Measurements from ENCODE around the gene VOPP1.
"Not testable (repeated sequence)": the region's sequence is repeated elsewhere in the genome, so short reads cannot be mapped to it uniquely, and the experiment has no call there.

VOPP1 gene

GRCh38 chr7:55527307-55527706 is 45.0 kb downstream of the VOPP1 start:
- DNase-seq: no peak

- no peak for DNase-seq
Measured at GRCh38 chr7:55526770-55527169, 45.5 kb downstream of the VOPP1 start.

DNA sequence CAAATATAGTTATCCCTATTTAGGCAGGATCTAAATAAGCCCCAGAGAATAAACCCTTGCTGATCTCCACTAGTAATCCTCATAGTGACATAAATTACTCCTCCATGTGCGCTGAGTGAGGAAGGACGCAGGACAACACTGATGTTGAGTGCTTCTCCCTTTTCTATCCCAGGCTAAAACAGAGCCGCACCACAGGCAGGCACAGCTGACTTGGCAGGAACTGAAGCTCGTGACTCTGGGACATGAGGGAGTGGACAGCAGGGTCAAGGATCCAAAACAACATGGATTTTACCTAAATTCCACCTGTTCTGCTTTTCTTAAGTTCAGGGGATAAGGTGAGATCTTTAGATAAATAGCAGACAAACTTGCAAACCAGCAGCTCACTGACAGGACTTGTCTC is 46.0 kb downstream of the VOPP1 start:
- no peak for DNase-seq

DNA sequence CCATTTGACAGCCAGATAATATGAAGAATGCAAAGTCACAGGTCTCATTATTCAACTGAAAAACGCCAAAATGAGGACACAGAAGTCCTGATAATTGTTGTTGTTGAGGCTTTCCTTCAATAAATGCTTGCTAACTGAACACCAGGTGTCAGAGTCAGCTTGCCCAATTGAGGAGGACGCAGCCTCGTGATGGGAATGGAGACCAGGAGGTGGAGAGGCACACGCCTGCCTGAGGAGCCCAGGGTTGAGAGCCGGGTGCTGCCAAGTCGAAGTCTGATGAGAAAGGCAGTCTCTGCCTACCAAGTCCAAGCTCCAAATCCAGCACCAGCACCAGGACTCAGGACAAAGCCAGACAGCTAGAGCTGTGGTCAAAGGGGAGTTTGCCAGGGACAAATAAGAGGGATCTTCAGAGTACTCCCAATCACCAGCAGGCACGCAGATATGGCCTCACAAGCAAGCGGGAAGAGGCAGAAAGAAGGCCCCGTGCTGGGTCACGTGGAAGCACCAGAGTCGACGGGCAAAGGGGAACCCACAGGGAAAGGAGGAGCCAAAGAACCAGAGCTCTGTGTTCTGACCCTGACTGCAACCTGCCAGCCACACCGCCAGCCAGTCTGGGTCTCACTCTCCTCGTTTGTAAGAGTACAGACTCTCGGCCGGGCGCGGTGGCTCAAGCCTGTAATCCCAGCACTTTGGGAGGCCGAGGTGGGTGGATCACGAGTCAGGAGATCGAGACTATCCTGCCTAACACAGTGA is 47.6 kb downstream of the VOPP1 start:
- no peak for DNase-seq

- no peak for DNase-seq
Measured at GRCh38 chr7:55523366-55523765, 48.9 kb downstream of the VOPP1 start.

DNA sequence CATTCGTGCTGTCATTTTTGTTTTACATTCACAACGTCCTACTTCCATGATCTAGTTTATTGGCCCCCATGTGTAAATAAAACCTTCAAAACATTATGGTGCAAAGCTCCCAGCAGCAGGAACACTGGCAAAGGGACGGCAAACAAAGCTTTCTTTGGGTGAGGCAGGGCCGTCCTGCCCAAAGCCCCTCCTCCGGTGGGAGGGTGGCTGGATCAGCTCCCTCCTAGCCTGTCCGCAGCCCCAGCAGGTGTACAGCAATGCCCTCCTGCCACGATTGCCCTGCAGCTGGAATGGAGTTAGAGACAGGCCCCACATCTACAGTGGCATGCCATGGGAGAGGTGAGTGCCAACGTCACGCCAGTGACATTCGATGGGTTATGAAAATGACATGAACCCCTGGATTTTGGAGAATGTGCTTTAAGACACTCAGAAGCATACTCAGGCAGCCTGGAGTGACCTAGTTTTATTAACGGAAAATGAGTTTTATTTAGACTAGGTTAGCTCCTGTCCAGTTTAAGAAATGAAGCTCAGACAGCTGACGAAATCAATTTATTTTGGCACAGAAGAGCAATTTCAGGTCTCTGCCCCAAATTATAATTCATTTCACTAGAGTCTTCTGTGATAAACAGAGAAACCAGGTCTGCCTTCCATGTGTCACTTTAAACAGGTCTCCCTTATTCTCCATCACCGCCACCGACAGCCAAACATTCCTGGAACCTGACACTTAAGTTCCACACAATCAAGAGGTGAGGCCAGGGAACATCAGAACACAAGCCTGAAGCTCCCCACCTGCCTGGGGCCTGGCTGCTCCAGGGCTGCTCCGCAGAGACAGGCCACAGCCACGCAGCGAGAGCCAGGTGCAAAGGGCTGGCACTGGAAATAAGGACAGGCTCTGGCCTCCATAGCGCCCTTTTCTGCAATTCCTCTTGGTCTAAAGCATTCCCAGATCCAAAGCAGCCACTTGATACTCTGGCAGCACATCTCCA is 50.1 kb downstream of the VOPP1 start:
- DNase-seq: no peak

GRCh38 chr7:55521512-55521911 is 50.8 kb downstream of the VOPP1 start:
- DNase-seq: no peak

DNA sequence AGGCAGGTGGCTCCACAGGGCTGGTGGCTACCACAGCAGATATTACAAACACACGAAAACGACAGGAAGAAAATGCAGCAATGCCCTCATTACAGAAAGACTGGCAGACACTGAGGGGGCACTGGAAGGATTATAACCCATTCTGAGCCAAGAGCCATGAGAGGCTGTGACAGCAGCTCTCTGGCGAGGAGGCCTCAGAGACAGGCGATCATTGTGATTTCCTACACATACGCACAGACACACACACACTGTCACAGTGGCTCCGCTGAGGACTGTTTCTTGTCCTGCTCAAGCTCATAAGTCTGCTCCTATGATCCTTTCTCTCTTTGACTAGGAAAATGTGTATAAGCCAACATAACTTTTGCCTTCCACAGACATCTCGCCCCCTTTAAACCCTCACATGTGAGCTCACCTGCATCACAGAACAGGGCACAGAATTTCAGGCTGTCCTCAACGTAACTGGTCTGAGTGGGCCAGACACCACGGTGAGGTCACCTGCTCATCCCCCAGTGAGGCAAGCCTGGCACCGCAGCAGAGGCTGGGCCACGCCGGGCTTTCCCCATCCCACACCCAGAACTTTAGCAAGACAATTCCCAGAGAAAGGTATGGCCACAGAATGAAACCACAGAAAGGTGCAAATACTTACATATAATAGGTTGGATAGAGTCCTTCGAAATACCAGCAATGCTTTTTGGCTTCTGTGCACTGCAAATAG is 51.7 kb downstream of the VOPP1 start:
- no peak for DNase-seq

DNA sequence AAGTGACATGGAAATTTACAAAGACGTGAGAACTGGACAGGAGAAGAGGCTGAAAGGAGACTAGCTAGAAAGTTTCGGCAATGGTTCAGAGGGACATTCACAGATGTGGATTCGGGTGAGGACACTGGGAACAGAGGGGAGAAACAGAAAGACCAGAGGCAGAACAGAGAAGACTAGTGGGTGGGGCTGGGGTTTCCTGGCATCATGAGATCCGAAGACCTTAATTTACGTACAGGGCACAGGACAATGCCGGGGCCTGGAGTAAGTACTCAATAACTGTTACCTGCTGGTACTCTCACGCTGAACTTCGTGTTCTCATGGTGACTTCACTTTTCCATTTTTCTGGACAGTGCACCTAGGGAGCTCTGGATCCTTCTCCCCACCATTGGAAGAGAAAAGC is 53.5 kb downstream of the VOPP1 start:
- no peak for DNase-seq

DNA sequence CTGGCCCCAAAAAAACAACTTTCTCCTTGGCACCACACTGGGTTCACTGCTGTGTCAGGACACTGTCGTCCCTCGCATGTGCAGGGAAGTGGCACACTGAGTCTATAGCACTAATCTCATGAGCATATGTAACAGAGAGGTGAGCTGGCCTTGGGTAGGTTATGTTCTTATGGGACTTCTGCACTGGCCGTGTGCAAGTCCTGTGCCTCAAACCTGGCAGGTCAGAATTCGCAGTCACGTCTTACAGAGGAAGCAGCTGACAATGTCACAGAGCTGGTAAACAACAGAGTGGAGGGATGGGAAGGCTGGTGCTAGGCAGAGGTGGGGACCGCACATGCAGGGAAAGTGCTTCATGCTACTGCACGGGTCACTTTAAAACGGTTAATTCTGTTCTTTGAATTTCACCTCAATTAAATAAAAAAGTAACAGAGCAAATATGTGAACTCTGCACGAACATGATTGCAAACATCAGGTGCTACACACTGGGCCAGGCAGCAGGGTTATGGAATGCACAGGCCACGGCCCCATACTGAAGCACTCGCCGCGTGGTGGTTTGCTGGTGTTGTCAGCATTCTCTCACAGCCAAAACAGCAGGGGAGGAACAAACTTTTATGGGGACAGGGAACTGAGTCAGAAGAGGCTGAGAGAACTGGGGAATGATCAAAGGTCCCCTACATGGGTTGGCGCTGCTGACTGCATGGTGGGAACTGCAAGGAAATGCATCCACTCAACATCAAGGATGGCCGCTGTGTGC is 54.2 kb downstream of the VOPP1 start:
- DNase-seq: no peak

GRCh38 chr7:55517191-55517633 is 55.1 kb downstream of the VOPP1 start:
- no peak for DNase-seq

DNA sequence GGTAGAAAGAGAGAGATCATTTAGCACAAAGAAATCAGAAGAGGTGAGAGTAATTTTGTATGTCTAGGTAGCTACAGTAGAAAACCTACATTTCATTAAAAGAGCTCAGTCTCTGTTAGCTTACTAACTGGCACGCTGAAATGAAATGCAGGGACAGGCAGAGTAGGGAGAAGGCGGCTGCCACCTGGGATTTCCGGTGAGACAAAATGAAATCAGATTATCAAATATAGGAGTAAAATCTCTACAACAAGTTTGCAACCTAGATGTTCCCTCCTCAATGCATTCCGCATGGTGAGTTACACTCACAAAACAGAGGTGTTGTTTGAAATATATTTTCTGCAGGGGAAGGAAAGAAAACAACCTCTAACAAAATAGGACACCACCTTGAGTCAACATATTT is 55.9 kb downstream of the VOPP1 start:
- no peak for DNase-seq

- DNase-seq: no peak
Measured at GRCh38 chr7:55515569-55516279, 56.6 kb downstream of the VOPP1 start.

GRCh38 chr7:55514546-55515265 is 57.6 kb downstream of the VOPP1 start:
- DNase-seq: no peak

- no peak for DNase-seq
Measured at GRCh38 chr7:55513868-55514267, 58.4 kb downstream of the VOPP1 start.

DNA sequence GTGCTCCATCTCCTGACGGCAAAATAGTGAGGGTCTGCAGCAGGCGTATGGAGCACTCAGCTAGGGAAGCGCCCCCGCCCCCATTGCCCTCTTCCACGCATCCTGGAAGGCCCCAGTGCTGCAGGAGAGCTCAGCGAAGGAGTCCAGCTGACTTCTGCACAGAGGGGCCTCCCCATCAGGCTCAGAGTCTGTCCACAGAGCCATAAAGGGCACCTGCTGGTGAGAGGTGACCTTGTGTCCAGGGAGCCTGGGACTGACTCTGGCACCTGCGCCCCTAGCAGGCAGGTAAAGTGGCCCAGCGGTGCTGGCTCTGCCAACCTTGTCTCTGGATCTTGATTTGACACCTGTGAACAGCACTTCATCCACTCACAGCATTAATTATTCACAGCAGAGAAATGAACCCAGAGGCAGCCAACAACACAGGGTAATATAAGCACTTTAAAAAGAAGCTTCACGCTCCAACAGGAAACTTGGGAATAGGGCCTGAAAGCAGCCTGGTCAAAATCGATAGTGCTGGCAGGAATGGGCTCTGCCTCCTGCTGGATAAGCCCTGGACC is 59.6 kb downstream of the VOPP1 start:
- DNase-seq: no peak

DNA sequence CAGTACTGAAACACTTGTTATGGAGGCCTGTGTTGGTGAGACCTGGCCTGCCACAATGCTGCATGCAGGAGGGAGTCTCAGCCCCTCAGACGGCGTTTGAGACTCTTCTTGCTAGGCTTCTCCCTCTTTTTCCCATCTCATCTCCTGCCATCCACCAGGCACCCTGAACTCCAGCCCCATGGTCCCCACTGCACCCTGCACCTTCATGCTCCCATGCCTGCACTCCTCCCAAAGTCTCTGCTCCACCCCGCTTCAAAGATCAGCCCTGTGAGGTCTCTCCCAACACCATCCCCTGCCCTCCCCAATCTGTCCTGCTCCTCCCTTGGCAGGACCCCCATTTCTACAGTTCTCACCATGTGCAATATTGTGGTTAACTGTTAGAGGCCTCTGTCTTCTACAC is 61.7 kb downstream of the VOPP1 start:
- DNase-seq: no peak

DNA sequence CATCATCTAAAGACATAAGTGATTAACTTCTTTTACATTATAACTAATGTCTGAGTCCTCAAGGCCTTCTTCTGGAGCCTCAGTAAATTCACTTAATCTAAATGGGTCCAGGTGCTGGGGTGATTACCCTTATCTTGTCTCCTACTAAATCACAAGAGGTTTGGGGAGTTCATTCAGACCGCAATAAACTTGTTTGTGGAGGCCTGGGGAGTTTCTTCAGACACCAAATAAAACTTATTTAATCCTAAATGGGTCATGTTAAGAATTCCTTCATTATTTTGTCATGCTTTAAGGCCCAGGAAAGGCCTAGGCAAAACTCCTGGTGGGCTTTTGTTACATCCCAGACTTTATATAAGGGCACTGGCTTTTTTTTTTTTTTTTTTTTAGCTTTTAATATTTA is 62.1 kb downstream of the VOPP1 start:
- DNase-seq: not testable (repeated sequence)

GRCh38 chr7:55509322-55509721 is 63.0 kb downstream of the VOPP1 start:
- DNase-seq: no peak

GRCh38 chr7:55508221-55509011 is 63.9 kb downstream of the VOPP1 start:
- no peak for DNase-seq
